Cardiac muscle cell (in vitro differentiated cells and primary cell): ENCODE data around the gene ANKRD9. TPM values are rescaled to one million over a fixed set of nuclear protein-coding genes. Genes with fewer than 3 reads are reported as not detected.
A peak's percentile ranks its signal among the peaks of the same experiment; 100 is the strongest.

Experiments used
- DNase-seq, 2 donors: peaks; one replicate each; pipeline versions ENCODE4 v3.0.0 to v3.0.0-alpha.2; 2010 to 2017; ENCODE audit warnings: low read depth in 1 of 2, low spot score in 1 of 2
- H3K27ac ChIP-seq: fragments of 200-600 bp; sonication (generic); 2 replicates; pipeline ENCODE4 v1.5.1; 2016
- H3K27me3 ChIP-seq: fragments of 200-600 bp; sonication (generic); 2 replicates; pipeline ENCODE4 v1.6.0; 2016; ENCODE audit warnings: control low read depth
- H3K36me3 ChIP-seq: fragments of 200-600 bp; sonication (generic); 2 replicates; pipeline ENCODE4 v1.5.1; 2016; ENCODE audit warnings: control low read depth
- H3K4me1 ChIP-seq: fragments of 200-600 bp; sonication (generic); 2 replicates; pipeline ENCODE4 v1.8.1; 2017; ENCODE audit warnings: low read depth, mild to moderate bottlenecking, mixed run types
- H3K4me3 ChIP-seq: fragments of 200-600 bp; sonication (generic); 2 replicates; pipeline ENCODE4 v1.5.1; 2016; ENCODE audit warnings: mild to moderate bottlenecking
- H3K9me3 ChIP-seq: fragments of 200-600 bp; sonication (generic); 2 replicates; pipeline ENCODE4 v1.5.1; 2017; ENCODE audit warnings: low read depth, mild to moderate bottlenecking, control low read depth
- polyA plus RNA-seq: library from polyadenylated mRNA; unstranded; fragments of >200 nt; fragmentation: Nextera tagmentation; extraction: Ambion mirVana; gene quantifications from 2 replicates; pipeline ENCODE4 v1.2.1, GENCODE V29; 2016
- total RNA-seq: library from RNA; depleted of rRNA; stranded (reverse); fragments of >200 nt; gene quantifications from 2 replicates; pipeline ENCODE4 v1.2.3, GENCODE V29; 2016
- TF ChIP-seq, protein P1 (sequence below): IDR thresholded peaks from 2 replicates; pipeline ENCODE4 v1.5.1; 2012; ENCODE audit warnings: low read depth, mild to moderate bottlenecking, low read length

Gene ANKRD9
- total and polyA plus RNA-seq, 2 experiments from 2014 or later, result 93.1 to 99.9 TPM

- no peak overlapping the region for H3K4me3 ChIP-seq
- no peaks in the 10 kb centered on the region for H3K27me3 ChIP-seq
- no peaks in the 10 kb centered on the region for H3K9me3 ChIP-seq
- TF ChIP-seq, protein P1, sequence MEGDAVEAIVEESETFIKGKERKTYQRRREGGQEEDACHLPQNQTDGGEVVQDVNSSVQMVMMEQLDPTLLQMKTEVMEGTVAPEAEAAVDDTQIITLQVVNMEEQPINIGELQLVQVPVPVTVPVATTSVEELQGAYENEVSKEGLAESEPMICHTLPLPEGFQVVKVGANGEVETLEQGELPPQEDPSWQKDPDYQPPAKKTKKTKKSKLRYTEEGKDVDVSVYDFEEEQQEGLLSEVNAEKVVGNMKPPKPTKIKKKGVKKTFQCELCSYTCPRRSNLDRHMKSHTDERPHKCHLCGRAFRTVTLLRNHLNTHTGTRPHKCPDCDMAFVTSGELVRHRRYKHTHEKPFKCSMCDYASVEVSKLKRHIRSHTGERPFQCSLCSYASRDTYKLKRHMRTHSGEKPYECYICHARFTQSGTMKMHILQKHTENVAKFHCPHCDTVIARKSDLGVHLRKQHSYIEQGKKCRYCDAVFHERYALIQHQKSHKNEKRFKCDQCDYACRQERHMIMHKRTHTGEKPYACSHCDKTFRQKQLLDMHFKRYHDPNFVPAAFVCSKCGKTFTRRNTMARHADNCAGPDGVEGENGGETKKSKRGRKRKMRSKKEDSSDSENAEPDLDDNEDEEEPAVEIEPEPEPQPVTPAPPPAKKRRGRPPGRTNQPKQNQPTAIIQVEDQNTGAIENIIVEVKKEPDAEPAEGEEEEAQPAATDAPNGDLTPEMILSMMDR, result no peak
- H3K27ac ChIP-seq, result no peak overlapping the region
- peaks cover 16% of the 10 kb centered on the region for H3K4me1 ChIP-seq
- peaks cover 4% of the 10 kb centered on the region for H3K36me3 ChIP-seq
- DNase-seq, result no peak
Observed at GRCh38 chr14:102502571-102502970, 7.0 kb downstream of the ANKRD9 start.

DNA sequence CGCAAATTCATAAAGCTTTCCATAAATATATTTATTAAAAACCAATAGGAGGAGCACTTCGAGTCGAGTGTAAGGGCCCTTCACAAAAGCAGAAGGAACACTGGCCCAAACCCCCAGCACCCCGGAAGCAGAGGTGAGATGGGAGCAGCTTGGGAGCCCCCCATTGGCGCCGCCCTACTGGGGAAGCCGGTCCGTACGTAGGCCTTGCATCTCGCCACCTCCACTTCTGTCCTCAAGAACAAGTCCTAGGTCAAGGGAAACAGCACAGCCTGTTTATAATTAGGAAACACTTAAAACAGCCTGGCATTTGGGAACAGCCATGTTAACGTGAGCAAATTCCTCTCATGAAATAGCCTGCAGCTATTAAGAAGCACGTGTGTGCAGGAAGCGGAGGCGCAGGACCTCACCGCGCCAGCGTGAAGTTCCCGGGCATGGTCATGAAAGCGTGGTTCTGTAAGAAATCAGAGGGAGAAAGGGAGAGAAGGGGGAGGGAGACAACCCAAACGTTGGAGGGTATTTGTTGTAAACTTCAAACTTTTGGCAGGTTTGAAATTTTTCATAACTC, 7.7 kb downstream of the ANKRD9 start:
- H3K36me3 ChIP-seq, result peaks cover 3% of the 10 kb centered on the region
- no peaks in the 10 kb centered on the region for H3K9me3 ChIP-seq
- H3K4me1 ChIP-seq, result peaks cover 16% of the 10 kb centered on the region
- no peak overlapping the region for H3K4me3 ChIP-seq
- TF ChIP-seq, protein P1, result no peak
- peak overlapping the region; percentile 43 for H3K27ac ChIP-seq
- no peak for DNase-seq
- H3K27me3 ChIP-seq, result no peaks in the 10 kb centered on the region

DNA sequence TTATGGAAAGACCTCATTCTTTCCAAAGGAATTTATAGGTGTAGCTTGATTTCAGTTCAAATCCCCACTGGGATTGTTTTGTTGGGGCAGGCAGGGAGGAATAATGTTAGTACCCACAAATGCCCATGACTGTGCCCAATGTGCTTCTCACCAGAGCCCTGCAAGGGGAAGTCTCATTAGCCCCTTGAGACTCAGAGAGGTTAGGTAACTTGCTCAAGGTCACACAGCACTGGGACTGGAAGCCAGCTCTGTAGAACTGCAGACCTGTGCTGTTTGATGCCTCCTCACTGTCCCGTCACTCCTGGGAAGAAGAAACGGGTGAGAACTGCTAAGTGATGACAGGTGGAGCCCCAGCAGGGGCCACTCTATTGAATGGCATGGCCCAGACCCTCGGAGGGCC, 8.9 kb downstream of the ANKRD9 start:
- Histone ChIP-seq H3K27me3 (no peaks in the 10 kb centered on the region), H3K27ac (no peak overlapping the region), H3K36me3 (no peaks in the 10 kb centered on the region), H3K4me3 (no peak overlapping the region), H3K9me3 (no peaks in the 10 kb centered on the region), H3K4me1 (peaks cover 16% of the 10 kb centered on the region)
- no peak for DNase-seq
- TF ChIP-seq, protein P1, result no peak

- peak in 1 of 2 donors; percentile 96 for DNase-seq
- no peaks in the 10 kb centered on the region for H3K9me3 ChIP-seq
- no peak overlapping the region for H3K4me3 ChIP-seq
- peak overlapping the region; percentile 26 for H3K27ac ChIP-seq
- H3K27me3 ChIP-seq, result no peaks in the 10 kb centered on the region
- H3K4me1 ChIP-seq, result peaks cover 16% of the 10 kb centered on the region
- no peaks in the 10 kb centered on the region for H3K36me3 ChIP-seq
- TF ChIP-seq, protein P1, result no peak
Observed at GRCh38 chr14:102500158-102500662, 9.4 kb downstream of the ANKRD9 start.

GRCh38 chr14:102499401-102500157, 10.0 kb downstream of the ANKRD9 start:
- Histone ChIP-seq H3K27me3 (no peaks in the 10 kb centered on the region), H3K36me3 (no peaks in the 10 kb centered on the region), H3K4me1 (peaks cover 14% of the 10 kb centered on the region), H3K9me3 (no peaks in the 10 kb centered on the region), H3K27ac (peak overlapping the region; percentile 26), H3K4me3 (no peak overlapping the region)
- TF ChIP-seq, protein P1, result no peak
- DNase-seq, result no peak
